Activated CD8-positive, alpha-beta memory T cell treated with anti-CD3 and anti-CD28 coated beads for 24 hours (primary cell): ENCODE results near the gene ERCC6.

Experiments used
- DNase-seq: peaks from one replicate; pipeline ENCODE4 v3.0.0-alpha.2; 2020

The ERCC6 gene

DNA sequence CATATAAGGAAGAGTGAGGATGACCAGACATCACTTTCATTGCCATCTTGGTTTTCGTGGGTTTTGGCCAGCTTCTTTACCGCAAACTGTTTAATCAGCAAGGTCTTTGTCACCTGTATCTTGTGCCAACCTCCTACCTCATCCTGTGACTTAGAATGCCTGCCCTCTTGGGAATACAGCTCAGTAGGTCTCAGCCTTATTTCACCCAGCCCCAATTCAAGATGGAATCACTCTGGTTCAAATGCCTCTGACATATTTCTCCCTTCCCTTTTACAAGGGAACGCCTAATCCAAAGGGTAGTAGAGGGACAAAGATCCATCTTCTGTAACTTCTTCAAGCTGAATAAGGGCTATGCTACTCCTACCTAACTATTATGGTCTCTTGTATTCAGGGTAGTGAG is 4.7 kb upstream of the ERCC6 start:
- DNase-seq = no peak

DNA sequence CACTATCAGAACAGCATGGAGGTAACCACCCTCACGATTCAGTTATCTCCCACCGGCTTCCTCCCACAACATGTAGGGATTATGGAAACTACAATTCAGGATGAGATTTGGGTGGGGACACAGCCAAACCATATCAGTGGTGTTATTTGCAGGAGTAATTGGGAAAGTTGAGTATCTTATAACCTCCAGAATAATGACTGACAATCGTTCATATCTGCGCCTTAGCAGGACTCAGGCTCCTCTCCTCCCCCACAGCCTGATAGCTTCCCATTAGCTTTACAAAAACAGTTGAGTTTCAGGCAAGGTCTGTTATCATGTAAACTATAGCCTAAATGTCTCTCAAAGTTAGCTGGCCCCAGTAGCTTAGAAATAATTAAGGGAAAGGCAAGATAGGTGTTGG is 3.4 kb upstream of the ERCC6 start:
- DNase-seq = no peak

DNA sequence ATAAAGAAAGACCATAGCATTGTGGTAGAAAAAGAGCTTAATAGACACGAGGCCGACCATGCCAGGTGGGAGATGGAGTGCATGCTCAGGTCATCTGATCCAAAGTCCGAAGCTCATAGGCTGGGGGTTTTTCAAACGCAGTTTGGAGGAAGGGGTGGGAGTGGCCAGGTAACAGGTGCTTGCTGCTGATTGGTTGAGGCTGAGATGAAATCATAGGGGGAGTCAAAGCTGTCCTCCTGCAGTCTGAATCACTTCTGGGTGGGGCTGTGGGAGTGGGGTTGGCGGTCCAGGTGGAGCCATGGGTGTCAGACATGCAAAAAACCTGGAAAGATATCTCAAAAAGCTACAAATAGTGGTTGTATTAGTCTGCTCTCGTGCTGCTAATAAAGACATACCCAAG is 2.8 kb upstream of the ERCC6 start:
- DNase-seq = no peak

DNA sequence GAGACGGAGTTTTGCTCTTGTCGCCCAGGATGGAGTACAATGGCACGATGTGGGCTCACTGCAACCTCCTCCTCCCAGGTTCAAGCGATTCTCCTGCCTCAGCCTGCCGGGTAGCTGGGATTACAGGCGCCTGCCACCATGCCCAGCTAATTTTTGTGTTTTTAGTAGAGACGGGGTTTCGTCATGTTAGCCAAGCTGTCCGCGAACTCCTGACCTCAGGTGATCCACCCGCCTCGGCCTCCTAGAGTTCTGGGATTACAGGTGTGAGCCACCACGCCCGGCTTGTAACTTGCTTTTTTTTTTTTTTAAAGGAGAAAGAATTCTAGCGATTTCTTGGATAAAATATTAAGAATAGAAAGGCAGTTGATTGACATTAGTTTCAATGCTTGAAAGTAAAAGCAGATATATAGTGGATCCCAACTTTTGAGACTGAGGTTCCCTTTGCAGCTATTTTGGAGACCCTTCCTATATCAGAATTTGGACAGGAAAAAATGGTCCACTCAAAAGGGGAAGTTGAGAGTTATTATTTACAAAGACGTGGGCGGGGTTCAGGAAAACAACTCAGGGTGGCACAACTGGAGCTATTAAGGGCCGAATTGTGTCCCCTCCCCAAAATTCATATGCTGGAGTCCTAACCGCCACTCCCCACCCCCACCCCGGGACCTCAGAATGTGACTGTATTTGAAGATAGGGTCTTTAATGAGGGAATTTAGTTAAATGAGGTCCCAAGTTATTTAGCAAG is 1.3 kb upstream of the ERCC6 start:
- no peak for DNase-seq

DNA sequence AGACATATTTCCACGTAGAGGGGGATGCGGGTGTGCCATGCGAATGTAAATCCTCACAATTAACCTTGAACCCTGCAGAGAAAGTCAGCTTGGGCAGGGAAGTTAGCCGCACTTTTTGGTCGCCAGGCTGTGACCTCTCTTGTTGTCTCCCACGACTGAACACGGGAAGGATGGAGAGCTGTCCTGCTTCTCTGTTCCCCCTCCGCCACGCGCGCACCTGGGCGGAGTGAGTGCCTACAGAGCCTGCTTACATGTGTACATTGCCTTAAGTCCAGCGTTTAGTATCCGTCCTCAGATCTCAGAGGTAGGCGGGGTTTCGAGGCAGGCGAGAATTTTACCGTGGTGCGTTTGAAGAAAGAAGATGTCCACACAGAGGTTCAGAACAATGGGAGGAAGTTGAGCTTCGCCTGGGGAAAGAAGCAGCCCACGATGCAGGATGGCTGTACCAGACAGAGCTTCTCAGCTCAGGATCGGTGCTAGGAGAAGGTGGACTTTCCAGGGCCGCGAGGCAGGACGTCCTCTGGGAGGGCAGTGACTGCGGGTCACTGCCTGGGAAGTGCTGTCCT is 482 bp upstream of the ERCC6 start:
- DNase-seq = no peak

DNA sequence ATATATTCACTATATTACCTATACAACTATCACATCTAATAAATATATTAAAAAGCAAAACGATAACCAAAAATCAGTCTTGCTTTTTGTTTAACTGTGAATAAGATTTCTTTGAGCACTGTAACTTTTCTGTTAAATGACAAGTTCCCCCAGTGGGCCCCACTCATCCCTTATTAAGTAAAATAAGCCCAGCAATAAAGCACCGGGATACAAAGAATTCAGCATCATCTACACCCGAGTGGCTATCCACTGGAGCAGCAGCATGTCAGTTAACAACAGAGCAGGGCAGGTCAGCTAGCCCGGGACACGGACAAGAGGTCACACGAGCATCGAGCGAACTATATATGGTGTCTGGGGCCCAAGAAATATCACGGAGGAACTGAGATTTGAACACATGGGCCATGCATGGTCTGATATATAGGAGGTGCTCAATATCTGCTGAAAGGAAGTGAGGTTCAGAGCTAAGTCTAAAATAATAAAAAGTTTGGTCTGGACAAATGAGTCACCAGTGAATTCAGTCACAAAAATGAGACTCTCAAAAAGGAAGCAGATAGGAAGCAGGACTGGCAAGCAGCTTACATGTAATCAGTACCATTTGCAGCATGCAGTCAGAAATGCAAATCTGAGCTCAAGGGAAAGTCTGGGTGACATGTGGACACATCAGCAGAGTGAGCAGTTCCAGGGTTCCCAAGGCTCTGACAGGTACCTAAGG is 4.1 kb downstream of the ERCC6 start:
- no peak for DNase-seq

DNA sequence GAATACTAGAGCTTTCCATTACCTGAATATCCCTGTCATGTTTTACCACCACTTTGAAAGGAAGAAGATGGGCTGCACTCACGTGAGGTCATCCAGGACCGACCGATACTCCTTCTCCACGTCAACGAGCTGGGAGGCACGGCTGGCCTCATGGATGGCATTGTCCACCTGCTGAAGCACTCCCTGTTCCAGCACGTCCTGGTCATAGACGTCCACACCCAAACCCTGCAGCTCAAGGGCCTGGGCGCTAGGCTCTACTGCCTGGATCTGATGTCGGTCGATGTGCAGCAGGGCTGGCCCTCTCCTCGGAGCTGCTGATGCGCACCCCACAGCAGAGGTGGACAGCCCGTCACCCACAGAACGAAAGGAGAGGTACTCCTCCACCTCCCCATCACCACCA is 6.5 kb downstream of the ERCC6 start:
- no peak for DNase-seq

DNA sequence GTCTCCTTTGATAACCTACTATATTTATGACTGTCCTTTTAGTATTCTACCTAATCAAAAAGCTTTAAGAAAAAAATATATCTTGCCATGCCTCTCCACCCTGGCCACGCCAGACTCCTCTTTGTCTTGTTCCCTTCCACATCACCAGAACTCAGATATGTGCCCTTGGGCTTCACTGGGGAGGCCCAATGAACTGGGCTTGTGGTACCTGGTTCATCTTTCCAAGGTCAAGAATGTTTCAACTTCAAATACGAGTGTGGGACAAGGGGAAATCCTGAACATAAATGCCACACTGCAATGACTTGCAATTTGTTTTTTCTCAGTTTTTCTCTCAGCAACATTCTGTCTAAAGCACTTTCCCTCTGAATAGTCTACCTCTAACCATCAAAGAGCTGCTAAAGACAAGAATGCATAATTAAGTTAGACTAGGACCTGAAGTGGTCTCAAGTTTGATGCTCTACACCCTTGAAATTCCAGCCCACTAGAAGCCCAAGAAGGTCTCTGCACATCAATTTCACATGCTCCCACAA is 9.9 kb downstream of the ERCC6 start:
- no peak for DNase-seq

DNA sequence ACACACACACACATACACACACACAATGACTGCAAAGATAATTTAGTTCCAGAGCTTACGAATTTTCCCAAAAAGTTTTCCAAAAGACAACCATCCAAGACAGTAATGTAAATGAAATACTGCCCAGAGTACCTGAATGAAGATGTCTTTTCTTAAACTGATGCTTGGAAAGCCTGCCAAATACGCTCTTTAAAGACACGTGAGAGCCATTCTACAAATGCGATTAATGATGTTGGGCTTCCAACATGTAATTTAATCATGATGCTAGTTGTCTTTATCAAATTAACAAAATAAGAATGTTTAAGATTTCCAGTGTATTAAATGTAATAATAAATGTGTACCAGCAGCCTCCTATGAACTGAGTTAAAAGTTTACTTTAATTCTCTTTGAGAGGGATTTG is 11.1 kb downstream of the ERCC6 start:
- DNase-seq = no peak

DNA sequence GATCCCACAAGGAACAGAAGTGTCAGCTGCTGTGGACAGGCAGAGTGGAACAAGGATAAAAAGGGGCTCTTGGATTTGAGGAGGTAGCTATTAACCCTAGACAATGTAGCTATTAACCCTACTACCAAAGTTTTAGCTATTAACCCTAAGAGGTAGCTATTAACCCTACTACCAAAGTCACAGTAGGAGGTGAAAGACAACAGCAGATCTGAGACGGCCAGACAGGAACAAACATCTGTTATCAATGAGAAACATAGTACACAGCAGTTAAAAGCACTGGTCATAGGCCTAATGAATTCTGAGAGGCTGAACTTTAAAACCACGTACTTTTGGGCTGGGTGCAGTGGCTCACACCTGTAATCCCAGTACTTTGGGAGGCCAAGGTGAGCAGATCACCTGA is 11.9 kb downstream of the ERCC6 start:
- no peak for DNase-seq

DNA sequence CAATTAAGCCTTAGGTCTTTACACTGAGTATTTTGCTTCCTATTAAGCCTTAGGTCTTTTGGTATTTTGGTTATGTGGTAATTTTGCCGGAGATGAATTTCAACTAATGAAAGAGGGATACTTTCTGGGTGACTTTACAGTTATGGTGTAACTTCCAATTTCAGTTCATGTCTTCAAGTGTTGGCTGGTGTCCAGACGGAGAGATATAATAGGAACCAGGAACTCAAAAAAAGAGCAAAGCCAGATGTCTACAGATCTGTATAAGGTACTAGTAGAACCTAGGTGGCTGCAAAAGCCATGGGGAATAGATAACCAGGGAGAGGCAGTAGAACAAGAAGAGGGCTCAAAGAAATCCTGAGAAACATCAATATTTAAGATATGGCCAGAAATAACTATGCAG is 12.3 kb downstream of the ERCC6 start:
- no peak for DNase-seq

DNA sequence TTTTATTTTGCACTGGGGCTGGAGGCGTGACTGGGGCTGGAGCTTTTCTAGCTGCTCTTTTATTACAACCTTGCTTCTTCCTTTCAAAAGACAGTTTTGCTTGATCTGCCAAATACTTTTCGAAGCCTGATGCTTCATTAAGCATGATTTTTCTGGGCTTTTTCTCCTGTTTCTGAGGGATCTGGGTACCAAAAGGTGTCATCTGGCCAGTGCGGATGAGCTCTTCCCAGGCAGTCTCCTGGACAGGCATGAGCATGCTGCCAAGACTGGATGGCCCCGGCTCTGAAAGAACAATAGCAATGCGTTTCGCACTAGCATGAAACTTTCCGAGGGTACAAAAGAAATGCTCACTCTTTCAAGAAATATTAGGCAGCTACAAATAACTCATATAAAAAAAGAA is 14.4 kb downstream of the ERCC6 start:
- DNase-seq = no peak

DNA sequence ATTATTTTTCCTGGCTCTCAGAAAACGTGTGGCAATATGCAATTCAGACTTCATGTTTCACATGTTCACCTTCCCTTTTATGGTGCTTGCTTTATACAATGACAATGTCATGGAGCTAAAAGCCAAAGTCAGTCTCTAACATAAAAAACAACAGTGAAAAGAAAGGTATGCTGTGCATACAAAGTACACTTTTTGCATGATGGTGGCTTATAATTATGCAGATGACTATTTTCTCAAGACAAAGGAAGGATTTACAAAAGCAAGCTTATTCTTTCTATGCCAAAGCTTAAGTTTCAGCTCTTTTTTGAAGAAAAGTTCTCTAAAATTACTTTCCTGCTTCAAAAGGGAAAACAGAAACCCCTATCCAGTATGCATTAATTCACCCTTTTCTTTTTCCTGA is 15.6 kb downstream of the ERCC6 start:
- no peak for DNase-seq

DNA sequence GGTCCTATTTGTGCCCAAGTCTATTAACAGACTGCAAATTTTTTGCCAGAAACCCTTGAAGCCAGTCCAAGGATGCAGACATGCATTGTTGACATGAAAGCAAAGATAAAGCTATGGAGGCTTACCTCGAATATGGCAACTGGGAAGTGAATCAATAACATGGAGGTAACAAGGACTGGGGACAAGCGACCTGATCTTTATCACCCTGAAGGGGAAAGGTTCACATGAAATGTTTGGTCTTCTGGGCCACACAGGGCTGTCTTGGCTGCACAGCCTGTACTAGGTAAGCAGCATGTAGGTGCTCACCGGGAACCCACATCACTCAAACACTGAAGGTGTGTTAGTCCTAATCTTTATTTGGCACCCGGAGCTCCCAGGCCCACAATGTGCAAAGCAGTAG is 17.9 kb downstream of the ERCC6 start:
- no peak for DNase-seq

DNA sequence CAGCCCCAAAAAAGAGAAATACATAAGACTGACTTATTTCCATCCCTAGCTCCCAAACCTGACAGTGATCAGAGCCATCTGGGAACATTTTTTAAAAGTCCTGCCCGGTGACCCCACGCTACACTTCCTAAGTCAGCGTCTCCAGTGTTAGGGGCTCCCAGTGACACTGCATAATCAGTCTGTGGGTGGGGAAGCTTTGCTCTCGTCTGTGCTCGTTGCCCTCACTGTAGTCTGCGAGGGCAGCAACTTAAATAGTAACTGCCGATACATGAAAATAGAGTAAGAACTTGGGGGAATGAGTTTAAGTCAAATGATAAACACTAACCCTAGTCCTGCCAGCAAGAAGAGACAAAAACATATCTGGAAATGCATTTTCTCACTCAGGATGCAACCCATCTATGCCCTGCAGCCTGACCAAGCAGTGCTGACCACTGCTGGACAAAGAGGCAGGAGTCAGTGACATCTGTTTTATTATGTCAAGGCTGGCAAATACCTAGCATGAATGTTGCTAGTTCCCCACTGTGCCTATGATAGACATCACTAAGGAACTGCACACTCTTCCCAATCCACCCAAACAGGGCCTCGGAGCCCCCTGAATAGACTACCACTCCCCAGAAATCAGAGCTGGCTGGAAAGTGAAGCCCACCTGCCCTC is 18.7 kb downstream of the ERCC6 start:
- DNase-seq = no peak

DNA sequence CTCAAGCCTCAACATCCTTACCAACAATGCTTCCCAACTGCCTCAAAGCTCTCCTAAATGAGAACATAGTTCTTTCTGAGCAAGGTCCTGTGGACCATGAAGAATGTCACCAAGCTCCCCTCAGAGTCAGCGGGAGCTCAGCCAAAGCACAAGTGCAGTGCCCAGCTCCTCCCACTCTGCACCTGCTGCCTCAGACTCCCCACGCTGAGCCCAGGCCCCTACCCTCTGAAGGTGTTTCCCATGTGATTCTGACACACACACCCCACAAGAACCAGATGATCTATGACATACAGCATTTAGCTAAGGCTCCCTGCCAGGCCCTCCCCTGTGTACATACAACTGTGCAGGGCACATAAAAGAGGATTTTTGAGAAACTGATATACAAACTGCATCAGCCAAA is 19.2 kb downstream of the ERCC6 start:
- no peak for DNase-seq

DNA sequence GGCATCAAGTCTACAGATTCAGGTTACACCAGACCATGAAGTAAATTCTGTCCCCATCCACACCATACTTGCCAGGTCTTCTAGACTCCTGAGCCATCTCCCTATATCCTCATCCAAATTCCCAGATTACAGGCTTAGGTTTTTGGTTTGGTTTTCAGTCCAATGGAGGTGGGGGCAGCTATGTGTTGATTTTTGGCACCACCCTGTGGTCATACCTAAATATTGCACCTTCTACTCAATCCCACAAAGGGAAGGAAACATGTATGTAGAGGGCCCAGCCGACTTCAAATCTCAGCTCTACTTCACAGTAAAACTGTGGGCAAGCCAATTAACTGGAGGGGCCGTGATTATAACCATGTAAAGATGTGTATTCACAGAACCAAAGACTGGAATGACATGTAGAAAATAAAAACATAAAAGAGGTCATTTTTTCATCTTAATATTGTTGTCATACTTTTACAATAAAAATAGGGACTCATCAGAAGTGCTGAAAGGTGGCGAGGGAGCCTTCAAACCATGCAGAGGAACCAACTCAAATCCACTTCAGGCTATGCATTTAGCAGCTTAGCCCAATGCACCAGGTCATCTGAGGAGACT is 19.8 kb downstream of the ERCC6 start:
- no peak for DNase-seq

DNA sequence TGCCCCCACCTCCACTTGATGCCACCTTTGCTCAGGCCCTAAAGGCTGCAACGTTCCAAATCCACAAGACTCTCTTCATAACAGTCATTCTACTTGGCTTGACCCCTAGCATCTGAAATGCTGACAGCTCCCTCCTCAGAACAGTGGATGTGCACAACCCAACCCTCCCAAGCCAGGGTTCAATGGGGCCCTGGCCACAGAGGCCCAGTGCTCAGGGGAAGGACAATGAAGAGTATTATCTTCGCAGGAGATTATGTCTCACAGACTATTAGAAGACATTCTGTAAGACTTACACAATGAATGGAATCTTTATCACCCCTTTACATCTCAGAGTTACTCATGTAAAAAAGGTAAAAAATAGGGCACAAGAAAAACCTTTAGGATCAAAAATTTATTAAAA is 20.4 kb downstream of the ERCC6 start:
- DNase-seq = no peak

DNA sequence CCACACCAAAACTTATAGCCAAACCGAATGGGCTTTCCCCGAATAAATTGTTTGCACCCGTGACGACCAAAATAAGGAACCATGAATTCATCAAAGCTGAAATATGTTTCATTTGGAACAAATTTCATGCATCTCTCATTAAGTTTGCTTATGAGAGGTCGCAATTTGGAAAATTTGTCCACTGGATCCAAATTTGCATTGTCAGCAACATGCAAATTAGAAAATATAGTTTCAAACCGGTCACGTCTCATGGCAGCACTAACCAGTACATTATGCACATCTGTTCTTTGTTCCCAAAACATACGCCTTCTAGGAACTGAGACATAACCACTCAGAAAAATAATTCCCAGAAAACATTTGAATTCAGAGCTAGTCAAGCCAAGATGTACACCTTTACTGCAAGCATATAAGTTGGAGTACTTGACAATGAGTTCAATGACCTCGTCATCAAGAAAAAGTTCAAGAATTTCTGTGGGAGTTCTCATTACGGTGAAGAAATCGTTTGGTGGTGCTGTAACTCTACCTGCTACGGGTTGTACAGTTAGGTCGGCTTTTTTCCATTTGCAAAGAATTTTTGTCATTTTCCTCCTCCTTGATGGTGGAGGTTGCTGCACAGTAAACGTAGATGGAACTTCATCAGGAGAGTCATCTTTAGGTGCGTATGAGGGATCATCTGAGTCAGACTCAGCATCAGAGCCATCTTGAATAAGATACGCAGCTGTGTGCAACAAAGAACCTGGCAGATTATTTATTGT is 22.5 kb downstream of the ERCC6 start:
- DNase-seq = no peak

DNA sequence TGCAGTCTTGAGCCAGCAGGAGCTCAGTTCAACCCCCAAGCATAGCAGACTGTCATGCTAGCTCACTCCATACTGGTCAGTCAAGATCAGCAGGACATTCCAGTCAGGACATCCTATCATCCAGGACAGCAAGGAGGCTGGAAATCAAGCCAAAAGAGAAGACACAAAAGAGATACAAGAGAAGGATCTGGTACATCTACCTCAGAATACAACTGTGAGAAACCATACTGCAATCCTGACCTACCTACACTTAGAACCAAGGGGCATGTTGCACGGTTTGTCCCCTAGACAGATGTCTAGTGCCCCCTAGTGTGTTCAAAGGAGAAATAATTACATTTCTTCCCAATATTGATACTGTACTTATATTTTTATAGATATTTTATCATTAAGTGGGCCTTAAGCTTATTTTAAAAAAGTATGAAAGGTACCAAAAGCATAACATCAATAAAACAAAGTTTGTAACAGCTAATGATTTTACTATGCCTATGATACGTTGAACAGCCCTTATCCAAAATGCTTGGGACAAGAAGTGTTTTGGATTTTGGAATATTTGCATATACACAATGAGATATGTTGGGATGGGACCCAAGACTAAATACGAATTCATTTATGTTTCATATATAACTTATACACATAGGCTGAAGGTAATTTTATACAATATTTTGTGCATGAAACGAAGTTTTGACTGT is 26.7 kb downstream of the ERCC6 start:
- DNase-seq = no peak

DNA sequence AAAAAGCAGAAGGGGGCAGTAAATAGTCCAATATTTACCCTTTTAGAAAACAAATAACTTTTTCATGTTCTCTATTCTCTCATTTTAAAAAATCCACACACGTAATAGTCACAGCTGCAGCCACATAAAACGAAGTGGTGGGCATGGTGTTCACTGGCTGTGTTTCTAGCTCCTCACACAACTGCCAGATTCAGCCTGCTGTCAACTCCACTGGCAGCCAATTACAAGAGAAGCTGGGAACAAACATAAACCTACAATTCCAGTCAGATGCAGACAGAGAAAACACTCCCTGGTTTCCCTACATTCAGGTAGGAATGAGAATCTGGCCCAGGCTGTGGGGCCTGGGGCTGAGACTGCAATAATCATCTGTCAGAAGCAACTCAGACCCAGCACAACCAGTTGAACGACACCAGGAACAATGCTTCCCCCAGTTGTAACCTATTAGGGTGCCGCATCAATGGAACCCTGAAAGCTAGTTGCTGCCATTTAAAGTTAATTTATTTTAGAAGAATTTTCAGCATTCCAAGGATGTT is 29.1 kb downstream of the ERCC6 start:
- no peak for DNase-seq

DNA sequence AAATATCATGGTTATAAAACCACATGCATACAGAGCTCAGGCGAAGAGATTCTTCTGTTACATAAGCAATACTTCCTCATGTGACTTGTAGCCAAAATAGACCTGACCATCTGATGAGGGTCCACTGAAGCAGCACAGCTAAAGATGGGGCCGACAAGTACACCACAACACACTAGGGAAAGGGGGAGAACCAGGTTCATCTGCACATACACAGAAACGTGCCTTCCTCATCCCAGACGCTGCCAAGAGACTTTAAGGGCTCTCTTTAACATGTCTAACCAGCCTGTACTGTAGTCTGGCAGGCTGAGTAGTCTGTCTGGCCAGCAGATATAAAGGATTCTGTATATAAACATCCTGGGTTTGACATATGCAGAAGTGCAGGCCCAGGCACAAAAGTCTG is 30.3 kb downstream of the ERCC6 start:
- no peak for DNase-seq
